Measurements from ENCODE around the gene MIA. TPM values are rescaled to one million over a fixed set of nuclear protein-coding genes. Genes with fewer than 3 reads are reported as not detected.

MIA gene
- total RNA-seq, 1 experiment from 2014 or later, result 2.2 TPM

DNA sequence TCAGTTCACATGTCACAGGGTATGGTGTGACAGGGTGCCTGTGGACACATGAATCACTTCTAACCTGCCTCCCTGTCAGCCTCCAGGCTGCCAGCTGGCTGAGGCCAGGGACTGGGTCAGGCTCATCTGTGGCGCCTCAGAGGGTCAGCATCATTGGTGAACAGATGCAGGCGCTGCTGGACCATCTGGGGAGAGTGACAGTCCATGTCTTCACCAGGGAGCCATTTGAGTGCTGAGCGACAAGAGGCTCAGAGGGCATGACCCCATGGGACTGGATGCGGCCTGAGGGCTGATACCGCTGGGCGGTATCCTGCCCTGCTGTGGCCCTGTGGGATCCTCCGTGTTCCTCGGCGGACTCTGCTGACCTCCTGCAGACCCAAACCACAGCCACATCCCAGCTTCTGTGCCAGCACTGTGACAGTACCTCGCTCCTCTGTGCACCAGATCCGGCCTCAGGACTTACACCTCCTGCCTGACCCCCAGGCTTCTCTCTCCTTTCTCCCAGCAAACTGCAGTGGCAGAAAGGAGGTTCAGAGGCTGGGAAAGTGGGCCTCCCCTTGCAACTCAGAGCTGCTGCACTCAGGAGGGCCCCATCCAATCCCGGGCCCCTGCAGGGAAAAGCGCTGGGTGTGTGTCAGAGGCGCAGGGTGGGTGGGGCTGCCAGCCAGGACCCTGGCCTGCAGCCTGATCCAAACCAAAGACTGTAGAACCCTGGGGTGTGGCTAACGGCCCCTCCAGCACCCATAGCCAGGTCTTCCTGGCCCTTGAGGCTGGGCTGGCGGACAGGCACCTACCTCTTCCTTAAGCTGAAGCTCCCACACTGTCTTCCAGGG is 35.2 kb upstream of the MIA start:
- CTCF ChIA-PET, result no interaction called here

GRCh38 chr19:40740747-40741146 is 34.6 kb upstream of the MIA start:
- no peak overlapping the region for H3K4me3 ChIP-seq (ENCODE audit: low read depth in 2 of 2, low read length in 2 of 2)
- ChIA-PET POLR2A (no interaction called here), CTCF (no interaction called here)
- H3K27me3 ChIP-seq (ENCODE audit: control insufficient read depth, insufficient read depth, low read length), result no peaks in the 10 kb centered on the region
- intact Hi-C loops (cut with micrococcal nuclease; ENCODE audit: unreplicated experiment) (no loop called here), in situ Hi-C loops (cut with HindIII; ENCODE audit: low pct_unique_long_range_greater_than_20kb, low sequenced_read_pairs) (no loop called here)
- no peaks in the 10 kb centered on the region for H3K9me3 ChIP-seq (ENCODE audit: control insufficient read depth, insufficient read depth, low read depth, low read length)
- no peaks in the 10 kb centered on the region for H3K4me1 ChIP-seq (ENCODE audit: control insufficient read depth, insufficient read depth, low read length)
- H3K36me3 ChIP-seq (ENCODE audit: control insufficient read depth, insufficient read depth, low read length), result no peaks in the 10 kb centered on the region
- DNase-seq (ENCODE audit: low read depth, low spot score), result no peak
- TF ChIP-seq SIN3A (IDR thresholded peaks at IDR 0.05; ENCODE audit: borderline replicate concordance, insufficient read depth, low read depth, low read length) (no peak), POLR2AphosphoS5 (IDR thresholded peaks at IDR 0.05; ENCODE audit: low read depth, low read length) (no peak), CTCF (IDR thresholded peaks at IDR 0.05) (no peak), TCF7L2 (IDR thresholded peaks at IDR 0.05; ENCODE audit: low read depth, low read length) (no peak)
- TF ChIP-seq, protein P1, sequence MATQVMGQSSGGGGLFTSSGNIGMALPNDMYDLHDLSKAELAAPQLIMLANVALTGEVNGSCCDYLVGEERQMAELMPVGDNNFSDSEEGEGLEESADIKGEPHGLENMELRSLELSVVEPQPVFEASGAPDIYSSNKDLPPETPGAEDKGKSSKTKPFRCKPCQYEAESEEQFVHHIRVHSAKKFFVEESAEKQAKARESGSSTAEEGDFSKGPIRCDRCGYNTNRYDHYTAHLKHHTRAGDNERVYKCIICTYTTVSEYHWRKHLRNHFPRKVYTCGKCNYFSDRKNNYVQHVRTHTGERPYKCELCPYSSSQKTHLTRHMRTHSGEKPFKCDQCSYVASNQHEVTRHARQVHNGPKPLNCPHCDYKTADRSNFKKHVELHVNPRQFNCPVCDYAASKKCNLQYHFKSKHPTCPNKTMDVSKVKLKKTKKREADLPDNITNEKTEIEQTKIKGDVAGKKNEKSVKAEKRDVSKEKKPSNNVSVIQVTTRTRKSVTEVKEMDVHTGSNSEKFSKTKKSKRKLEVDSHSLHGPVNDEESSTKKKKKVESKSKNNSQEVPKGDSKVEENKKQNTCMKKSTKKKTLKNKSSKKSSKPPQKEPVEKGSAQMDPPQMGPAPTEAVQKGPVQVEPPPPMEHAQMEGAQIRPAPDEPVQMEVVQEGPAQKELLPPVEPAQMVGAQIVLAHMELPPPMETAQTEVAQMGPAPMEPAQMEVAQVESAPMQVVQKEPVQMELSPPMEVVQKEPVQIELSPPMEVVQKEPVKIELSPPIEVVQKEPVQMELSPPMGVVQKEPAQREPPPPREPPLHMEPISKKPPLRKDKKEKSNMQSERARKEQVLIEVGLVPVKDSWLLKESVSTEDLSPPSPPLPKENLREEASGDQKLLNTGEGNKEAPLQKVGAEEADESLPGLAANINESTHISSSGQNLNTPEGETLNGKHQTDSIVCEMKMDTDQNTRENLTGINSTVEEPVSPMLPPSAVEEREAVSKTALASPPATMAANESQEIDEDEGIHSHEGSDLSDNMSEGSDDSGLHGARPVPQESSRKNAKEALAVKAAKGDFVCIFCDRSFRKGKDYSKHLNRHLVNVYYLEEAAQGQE (IDR thresholded peaks at IDR 0.05; ENCODE audit: insufficient read depth in 1 of 2, low read depth in 2 of 2, low read length in 1 of 2), result no peak
- ATAC-seq, result no peak
- no TSS peak for BruUV-seq (replicated peaks)
- H3K27ac ChIP-seq (ENCODE audit: low read length), result no peak overlapping the region

More for the DNA sequence above, 35.2 kb upstream of the MIA start:
- DNase-seq (ENCODE audit: low read depth, low spot score), result no peak
- Histone ChIP-seq H3K27ac (ENCODE audit: low read length) (no peak overlapping the region), H3K4me1 (ENCODE audit: control insufficient read depth, insufficient read depth, low read length) (no peaks in the 10 kb centered on the region), H3K36me3 (ENCODE audit: control insufficient read depth, insufficient read depth, low read length) (no peaks in the 10 kb centered on the region), H3K9me3 (ENCODE audit: control insufficient read depth, insufficient read depth, low read depth, low read length) (no peaks in the 10 kb centered on the region), H3K4me3 (ENCODE audit: low read depth in 2 of 2, low read length in 2 of 2) (no peak overlapping the region), H3K27me3 (ENCODE audit: control insufficient read depth, insufficient read depth, low read length) (no peaks in the 10 kb centered on the region)
- in situ Hi-C loops (cut with HindIII; ENCODE audit: low pct_unique_long_range_greater_than_20kb, low sequenced_read_pairs), result no loop called here
- TF ChIP-seq, protein P1 (IDR thresholded peaks at IDR 0.05; ENCODE audit: insufficient read depth in 1 of 2, low read depth in 2 of 2, low read length in 1 of 2), result no peak
- TF ChIP-seq POLR2AphosphoS5 (IDR thresholded peaks at IDR 0.05; ENCODE audit: low read depth, low read length) (no peak), SIN3A (IDR thresholded peaks at IDR 0.05; ENCODE audit: borderline replicate concordance, insufficient read depth, low read depth, low read length) (no peak), CTCF (IDR thresholded peaks at IDR 0.05) (no peak), TCF7L2 (IDR thresholded peaks at IDR 0.05; ENCODE audit: low read depth, low read length) (no peak)
- intact Hi-C loops (cut with micrococcal nuclease; ENCODE audit: unreplicated experiment), result no loop called here
- ATAC-seq, result no peak
- no TSS peak for BruUV-seq (replicated peaks)
- POLR2A ChIA-PET, result no interaction called here
